Lung (tissue), 16 donors: ENCODE measurements around the gene ZKSCAN4. TPM values are rescaled to one million over a fixed set of nuclear protein-coding genes. Genes with fewer than 3 reads are reported as not detected.

Experiments used
- ATAC-seq: fragments of 200-7000 bp; cut with Tn5 transposase; one replicate; pipeline ENCODE4 v1.9.1; 2020; ENCODE audit warnings: moderate number of reproducible peaks; ENCODE audit not compliant: insufficient read depth, low FRiP score
- DNase-seq, 3 donors: peaks; one replicate each; pipeline ENCODE4 v3.0.0-alpha.2; 2013 to 2017
- H3K27ac ChIP-seq, 2 donors: one replicate each; pipeline ENCODE4 v1.5.1; 2013; ENCODE audit warnings: mild to moderate bottlenecking in 2 of 2, moderate library complexity in 2 of 2, control low read depth in 1 of 2, inconsistent platforms in 1 of 2, low read depth in 1 of 2, low read length in 1 of 2
- H3K27me3 ChIP-seq, 3 donors: one replicate each; pipeline ENCODE4 v1.5.1; 2013; ENCODE audit warnings: low read length in 2 of 3; ENCODE audit not compliant: control insufficient read depth in 3 of 3, insufficient read depth in 3 of 3
- H3K36me3 ChIP-seq, 4 donors: one replicate each; pipeline ENCODE4 v1.5.1; 2013; ENCODE audit warnings: low read length in 4 of 4, mild to moderate bottlenecking in 1 of 4, moderate library complexity in 1 of 4; ENCODE audit not compliant: control insufficient read depth in 4 of 4, insufficient read depth in 4 of 4
- H3K4me1 ChIP-seq, 5 donors: one replicate each; pipeline ENCODE4 v1.5.1; 2013; ENCODE audit warnings: low read length in 5 of 5, mild to moderate bottlenecking in 2 of 5, moderate library complexity in 1 of 5; ENCODE audit not compliant: control insufficient read depth in 5 of 5, insufficient read depth in 5 of 5
- H3K4me3 ChIP-seq: one replicate; pipeline ENCODE4 v1.5.1; 2013; ENCODE audit warnings: mild to moderate bottlenecking, control low read depth, moderate library complexity
- H3K9ac ChIP-seq, 2 donors: one replicate each; pipeline ENCODE4 v1.5.1; 2013; ENCODE audit warnings: low read length in 2 of 2, control low read depth in 1 of 2; ENCODE audit not compliant: insufficient read depth in 1 of 2
- H3K9me3 ChIP-seq, 4 donors: one replicate each; pipeline ENCODE4 v1.5.1; 2013; ENCODE audit warnings: low read length in 3 of 4, mild to moderate bottlenecking in 1 of 4, moderate library complexity in 1 of 4; ENCODE audit not compliant: control insufficient read depth in 4 of 4, insufficient read depth in 3 of 4
- WGBS, 2 donors: extraction: QIAGEN DNeasy Blood & Tissue Kit; methylation state at CpG; one replicate each; pipeline ENCODE4 v1.1.7; 2013; 5-methylcytosine and 5-hydroxymethylcytosine counted together
- long read RNA-seq, 5 donors: transcript quantifications; one replicate each; lab custom pipeline, GENCODE V29; 2026
- polyA plus RNA-seq, 2 donors: library from polyadenylated mRNA; stranded (reverse); fragments of 200-250 nt; gene quantifications; one replicate each; pipeline ENCODE4 v1.2.1, GENCODE V29; 2013
- total RNA-seq, 2 donors: library from RNA; depleted of rRNA in 1 of 2; stranded (reverse); fragments of >200 nt in 1 of 2; gene quantifications; one replicate each; pipeline ENCODE4 v1.2.1, GENCODE V29; 2014 to 2021
- TF ChIP-seq, protein P1 (sequence below): IDR thresholded peaks from 2 replicates; pipeline ENCODE4 v1.5.1; 2012; ENCODE audit warnings: mild to moderate bottlenecking; ENCODE audit errors: control extremely low read depth, extremely low read depth
- donor health status: control.
- donor health status: control.
- donor health status: Bipolar disorder and iron deficiency.
- donor health status: healthy.
- donor health status: DM: yes; HTN: yes; CAD: no.

ZKSCAN4 gene
- 1 to 10 TPM; 5.8 to 8.2 TPM for total RNA-seq
- 1 to 10 TPM; 2.3 to 2.6 TPM for polyA plus RNA-seq
- long read RNA-seq, donor 1, partial matches to known transcripts = 13 of 14 reads
- long read RNA-seq, donor 1, other reads (novel, unspliced or antisense) = 0 of 14 reads
- long read RNA-seq, donor 2, partial matches to known transcripts = 9 of 9 reads
- long read RNA-seq, donor 2, other reads (novel, unspliced or antisense) = 0 of 9 reads
- long read RNA-seq, donor 3 = 0 reads
- long read RNA-seq, donor 4 = 0 reads
- long read RNA-seq, donor 5, partial matches to known transcripts = 52 of 54 reads
- long read RNA-seq, donor 5, other reads (novel, unspliced or antisense) = 0 of 54 reads

DNA sequence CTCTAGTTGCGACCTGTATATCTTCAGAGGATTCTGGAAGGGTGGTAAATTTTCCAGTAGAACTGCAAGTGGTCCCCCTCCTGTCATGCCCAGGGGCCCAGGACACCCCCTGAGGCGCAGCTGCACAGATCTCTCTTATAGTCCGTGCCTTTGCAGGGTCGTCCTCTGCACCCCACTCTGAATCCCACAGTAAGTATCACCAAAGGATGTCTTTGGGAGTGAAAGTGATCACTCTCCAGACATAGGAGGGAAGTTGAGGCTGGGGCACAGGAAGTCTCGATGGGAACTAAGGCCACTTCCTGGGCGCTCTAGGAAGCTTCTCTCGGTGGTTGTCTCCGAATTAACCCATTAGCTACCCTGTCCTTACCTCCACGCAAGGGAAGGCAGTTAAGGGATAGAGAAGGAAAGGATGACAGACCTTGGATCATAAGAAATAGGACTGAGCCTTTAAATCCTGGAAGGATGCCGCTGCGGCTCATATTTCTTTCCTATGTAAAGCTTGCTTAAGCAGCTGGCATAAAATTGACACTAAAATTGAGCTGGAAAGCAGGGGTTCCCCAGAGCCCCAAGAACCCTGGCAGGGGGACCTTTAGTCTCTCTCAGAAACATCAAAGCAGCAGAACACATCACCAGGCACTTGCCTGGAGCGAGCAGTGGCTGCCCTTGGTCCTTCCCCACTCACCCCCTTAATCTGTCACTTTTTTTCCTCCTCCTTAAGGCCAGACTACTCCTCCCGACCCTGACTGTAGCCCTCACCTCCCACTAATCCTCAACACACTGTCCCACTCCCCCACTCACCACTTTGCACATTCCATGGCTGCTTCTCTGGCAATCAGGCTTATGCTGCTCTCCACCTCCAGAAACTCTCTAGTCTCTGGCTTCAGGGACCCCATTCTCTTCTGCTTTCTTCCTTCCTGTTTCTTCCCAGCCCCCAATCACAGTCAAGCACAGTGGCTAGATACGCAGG, at the start of gene ZKSCAN4:
TSS of gene ZKSCAN4 (minus strand) at position 261 of the 967 bp plus-strand sequence. CDS start 289 bp downstream, outside the sequence.
- H3K36me3 ChIP-seq = peaks cover 0 to 8% (median 5%) of the 10 kb centered on the region in 4 donors
- peaks cover 0 to 4% (median 3%) of the 10 kb centered on the region in 3 donors for H3K27me3 ChIP-seq
- ATAC-seq (peak; percentile 97), DNase-seq (peak; percentile 84 to 96 (median 91))
- peaks cover 5 to 11% (median 11%) of the 10 kb centered on the region in 5 donors for H3K4me1 ChIP-seq
- H3K9ac ChIP-seq = peak within 1 kb of the TSS; percentile 58 to 77
- peak within 1 kb of the TSS; percentile 34 to 68 for H3K27ac ChIP-seq
- peak within 1 kb of the TSS; percentile 82 for H3K4me3 ChIP-seq
- TF ChIP-seq, protein P1, sequence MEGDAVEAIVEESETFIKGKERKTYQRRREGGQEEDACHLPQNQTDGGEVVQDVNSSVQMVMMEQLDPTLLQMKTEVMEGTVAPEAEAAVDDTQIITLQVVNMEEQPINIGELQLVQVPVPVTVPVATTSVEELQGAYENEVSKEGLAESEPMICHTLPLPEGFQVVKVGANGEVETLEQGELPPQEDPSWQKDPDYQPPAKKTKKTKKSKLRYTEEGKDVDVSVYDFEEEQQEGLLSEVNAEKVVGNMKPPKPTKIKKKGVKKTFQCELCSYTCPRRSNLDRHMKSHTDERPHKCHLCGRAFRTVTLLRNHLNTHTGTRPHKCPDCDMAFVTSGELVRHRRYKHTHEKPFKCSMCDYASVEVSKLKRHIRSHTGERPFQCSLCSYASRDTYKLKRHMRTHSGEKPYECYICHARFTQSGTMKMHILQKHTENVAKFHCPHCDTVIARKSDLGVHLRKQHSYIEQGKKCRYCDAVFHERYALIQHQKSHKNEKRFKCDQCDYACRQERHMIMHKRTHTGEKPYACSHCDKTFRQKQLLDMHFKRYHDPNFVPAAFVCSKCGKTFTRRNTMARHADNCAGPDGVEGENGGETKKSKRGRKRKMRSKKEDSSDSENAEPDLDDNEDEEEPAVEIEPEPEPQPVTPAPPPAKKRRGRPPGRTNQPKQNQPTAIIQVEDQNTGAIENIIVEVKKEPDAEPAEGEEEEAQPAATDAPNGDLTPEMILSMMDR = no peak
- 5 to 6% methylated on average over 14 of the region's 14 CpGs for WGBS, 2 donors
- H3K9me3 ChIP-seq = no peaks in the 10 kb centered on the region

DNA sequence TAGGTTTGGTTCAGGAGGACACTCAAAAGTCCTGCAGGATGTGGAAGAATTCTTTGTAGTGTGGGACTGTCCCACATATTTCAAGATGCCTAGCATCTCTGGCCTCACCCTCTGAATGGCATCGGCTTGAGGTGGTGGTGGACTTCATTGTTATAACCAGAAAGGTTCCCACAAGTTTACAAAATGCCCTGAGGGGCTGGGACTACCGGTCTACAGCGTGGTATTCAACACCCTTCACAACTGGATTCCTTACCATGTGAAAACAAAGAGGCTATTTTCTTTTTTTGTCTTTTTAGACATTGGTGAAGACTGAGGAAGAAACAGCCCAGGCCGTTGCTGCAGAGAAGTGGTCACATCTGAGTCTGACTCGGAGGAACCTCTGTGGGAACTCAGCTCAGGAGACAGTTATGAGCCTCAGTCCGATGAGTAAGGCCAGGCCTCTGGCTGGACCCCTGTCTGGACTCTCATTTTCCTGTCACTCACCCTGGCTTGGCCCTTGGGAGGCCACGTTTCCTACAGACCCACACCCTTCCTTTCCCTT, 44.5 kb upstream of the ZKSCAN4 start:
- DNase-seq = no peak
- peaks cover 2 to 19% (median 11%) of the 10 kb centered on the region in 4 donors for H3K36me3 ChIP-seq

DNA sequence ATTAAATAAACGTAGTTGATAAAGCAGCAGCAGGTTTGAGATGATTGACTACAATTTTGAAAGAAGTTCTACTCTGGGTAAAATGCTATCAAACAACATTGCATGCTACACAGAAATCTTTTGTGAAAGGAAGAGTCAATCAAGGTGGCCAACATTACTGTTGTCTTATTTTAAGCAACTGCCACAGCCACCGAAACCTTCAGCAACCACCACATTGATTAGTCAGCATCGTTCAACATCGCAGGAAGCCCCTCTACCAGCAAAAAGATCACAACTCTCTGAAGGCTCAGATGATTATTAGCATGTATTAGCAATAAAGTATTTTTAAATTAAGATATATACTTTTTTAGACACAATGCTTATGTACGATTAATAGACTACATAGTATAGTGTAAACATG, 43.3 kb upstream of the ZKSCAN4 start:
- H3K27me3 ChIP-seq = no peaks in the 10 kb centered on the region
- WGBS, 2 donors = 95 to 97% methylated on average over 5 of the region's 5 CpGs
- no peaks in the 10 kb centered on the region for H3K9me3 ChIP-seq
- no peak for DNase-seq
- peaks cover 2 to 10% (median 8%) of the 10 kb centered on the region in 4 donors for H3K36me3 ChIP-seq
- no peak for ATAC-seq
- no peak overlapping the region for H3K9ac ChIP-seq
- TF ChIP-seq, protein P1 = no peak
- H3K27ac ChIP-seq = no peak overlapping the region
- no peak overlapping the region for H3K4me3 ChIP-seq
- no peaks in the 10 kb centered on the region for H3K4me1 ChIP-seq

More for the DNA sequence above, 44.5 kb upstream of the ZKSCAN4 start:
- H3K4me1 ChIP-seq = no peaks in the 10 kb centered on the region
- H3K27ac ChIP-seq = no peak overlapping the region
- H3K4me3 ChIP-seq = no peak overlapping the region
- no peak overlapping the region for H3K9ac ChIP-seq
- WGBS, 2 donors = 91 to 95% methylated on average over 7 of the region's 7 CpGs
- TF ChIP-seq, protein P1 = no peak
- H3K9me3 ChIP-seq = no peaks in the 10 kb centered on the region
- ATAC-seq = no peak
- H3K27me3 ChIP-seq = no peaks in the 10 kb centered on the region
